WTC11 (cell line): ENCODE measurements around the gene DAND5. TPM values are rescaled to one million over a fixed set of nuclear protein-coding genes. Genes with fewer than 3 reads are reported as not detected.
A peak's percentile ranks its signal among the peaks of the same experiment; 100 is the strongest.
"Not testable (repeated sequence)": the region's sequence is repeated elsewhere in the genome, so short reads cannot be mapped to it uniquely, and the experiment has no call there.

Source experiments
- ATAC-seq: fragments of 200-7000 bp; cut with Tn5 transposase; 2 replicates; pipeline ENCODE4 v1.10.0; 2021; ENCODE audit warnings: mild to moderate bottlenecking, moderate library complexity
- CTCF ChIA-PET: fragments of 300-600 bp; sonication (Branson Sonifier 250); formaldehyde crosslinking; loops from one replicate; lab custom pipeline; 2021; ENCODE audit warnings: antibody characterized with exemption; lab: Charles Lee
- POLR2A ChIA-PET: fragments of 350-600 bp; sonication (Branson Sonifier 250); formaldehyde crosslinking; loops from one replicate; lab custom pipeline; 2021; ENCODE audit warnings: antibody characterized with exemption; lab: Charles Lee
- DNase-seq: peaks from one replicate; pipeline ENCODE4 v3.0.0; 2021; ENCODE audit warnings: low spot score
- H3K27ac Mint-ChIP-seq: 2 replicates; pipeline ENCODE4 v1.8.0; 2021; ENCODE audit warnings: mixed read lengths
- H3K27me3 Mint-ChIP-seq: 2 replicates; pipeline ENCODE4 v1.8.0; 2021; ENCODE audit warnings: low read depth, mild to moderate bottlenecking, moderate library complexity, mixed read lengths
- H3K36me3 Mint-ChIP-seq: 2 replicates; pipeline ENCODE4 v1.8.0; 2021; ENCODE audit warnings: mixed read lengths
- H3K4me1 Mint-ChIP-seq: 2 replicates; pipeline ENCODE4 v1.8.0; 2022; ENCODE audit warnings: mixed read lengths
- H3K4me3 Mint-ChIP-seq: 2 replicates; pipeline ENCODE4 v1.8.0; 2021; ENCODE audit warnings: mild to moderate bottlenecking, moderate library complexity, mixed read lengths
- H3K9me3 Mint-ChIP-seq: 2 replicates; pipeline ENCODE4 v1.8.0; 2021; ENCODE audit warnings: mixed read lengths
- CBFB ChIP-seq: sonication (generic); formaldehyde crosslinking; IDR thresholded peaks from 2 replicates; pipeline ENCODE4 v1.8.1; 2022; ENCODE audit warnings: mild to moderate bottlenecking, low read depth, missing genetic modification reagents
- CREB1 ChIP-seq: sonication (generic); formaldehyde crosslinking; IDR thresholded peaks from 2 replicates; pipeline ENCODE4 v1.8.0; 2023; ENCODE audit warnings: mild to moderate bottlenecking, missing genetic modification reagents
- ESRRA ChIP-seq: sonication (generic); formaldehyde crosslinking; IDR thresholded peaks from 2 replicates; pipeline ENCODE4 v1.8.1; 2022; ENCODE audit warnings: mild to moderate bottlenecking, missing genetic modification reagents, borderline replicate concordance
- GRHL2 ChIP-seq: fragments of 250-450 bp; sonication (Bioruptor Pico); IDR thresholded peaks from 2 replicates; pipeline ENCODE4 v1.8.0; 2022; ENCODE audit warnings: mild to moderate bottlenecking, moderate library complexity; ENCODE audit not compliant: insufficient replicate concordance, severe bottlenecking
- GTF2I ChIP-seq: fragments of 250-450 bp; sonication (Bioruptor Pico); conservative IDR thresholded peaks from 2 replicates; pipeline ENCODE4 v1.4.0; 2021; ENCODE audit warnings: mild to moderate bottlenecking
- JAZF1 ChIP-seq: fragments of 250-450 bp; sonication (Bioruptor Pico); IDR thresholded peaks from 2 replicates; pipeline ENCODE4 v1.9.0; 2021; ENCODE audit warnings: moderate library complexity, mild to moderate bottlenecking, inconsistent platforms
- NFYB ChIP-seq: sonication (generic); formaldehyde crosslinking; conservative IDR thresholded peaks from 2 replicates; pipeline ENCODE4 v1.8.0; 2022; ENCODE audit warnings: low read depth, missing genetic modification reagents
- NR2C2 ChIP-seq: sonication (generic); formaldehyde crosslinking; IDR thresholded peaks from 2 replicates; pipeline ENCODE4 v1.8.0; 2022; ENCODE audit warnings: mild to moderate bottlenecking, missing genetic modification reagents
- RORB ChIP-seq: fragments of 250-450 bp; sonication (Bioruptor Pico); IDR thresholded peaks from 2 replicates; pipeline ENCODE4 v1.9.0; 2021; ENCODE audit warnings: mild to moderate bottlenecking
- SOX15 ChIP-seq: fragments of 250-450 bp; sonication (Bioruptor Pico); IDR thresholded peaks from 2 replicates; pipeline ENCODE4 v1.9.0; 2021; ENCODE audit warnings: mild to moderate bottlenecking
- ZNF121 ChIP-seq: sonication (generic); formaldehyde crosslinking; IDR thresholded peaks from 2 replicates; pipeline ENCODE4 v1.8.0; 2023; ENCODE audit warnings: missing genetic modification reagents
- ZNF263 ChIP-seq: sonication (generic); formaldehyde crosslinking; IDR thresholded peaks from 2 replicates; pipeline ENCODE4 v1.8.1; 2022; ENCODE audit warnings: low read depth, mild to moderate bottlenecking, moderate library complexity, missing genetic modification reagents
- ZNF416 ChIP-seq: fragments of 250-450 bp; sonication (Bioruptor Pico); IDR thresholded peaks from 2 replicates; pipeline ENCODE4 v1.9.0; 2021; ENCODE audit warnings: mild to moderate bottlenecking, inconsistent platforms
- ZNF423 ChIP-seq: fragments of 250-450 bp; sonication (Bioruptor Pico); IDR thresholded peaks from 2 replicates; pipeline ENCODE4 v2.1.2; 2022; ENCODE audit warnings: mild to moderate bottlenecking, moderate library complexity
- total RNA-seq: library from RNA; stranded (reverse); gene quantifications from 3 replicates; pipeline ENCODE4 v1.2.3, GENCODE V29; 2021
- TF ChIP-seq, protein P1 (sequence below): sonication (generic); formaldehyde crosslinking; IDR thresholded peaks from 2 replicates; pipeline ENCODE4 v1.8.0; 2023; ENCODE audit warnings: mild to moderate bottlenecking, missing genetic modification reagents
- TF ChIP-seq, protein P2 (sequence below): sonication (generic); formaldehyde crosslinking; IDR thresholded peaks from 2 replicates; pipeline ENCODE4 v1.8.1; 2022; ENCODE audit warnings: low read depth, missing genetic modification reagents, borderline replicate concordance
- TF ChIP-seq, protein P3 (sequence below): sonication (generic); formaldehyde crosslinking; IDR thresholded peaks from 2 replicates; pipeline ENCODE4 v1.8.1; 2023; ENCODE audit warnings: mild to moderate bottlenecking, missing genetic modification reagents, moderate library complexity
- TF ChIP-seq, protein P4 (sequence below): fragments of 250-450 bp; sonication (Bioruptor Pico); IDR thresholded peaks from 2 replicates; pipeline ENCODE4 v2.1.2; 2022; ENCODE audit warnings: mild to moderate bottlenecking, moderate library complexity
- TF ChIP-seq, protein P5 (sequence below): sonication (generic); formaldehyde crosslinking; conservative IDR thresholded peaks from 2 replicates; pipeline ENCODE4 v1.8.1; 2022; ENCODE audit warnings: mild to moderate bottlenecking, missing genetic modification reagents
- TF ChIP-seq, protein P6 (sequence below): sonication (generic); formaldehyde crosslinking; IDR thresholded peaks from 2 replicates; pipeline ENCODE4 v1.8.0; 2022; ENCODE audit warnings: mild to moderate bottlenecking, missing genetic modification reagents

Gene DAND5
- total RNA-seq, 1 experiment from 2014 or later, result 0.22 TPM

DNA sequence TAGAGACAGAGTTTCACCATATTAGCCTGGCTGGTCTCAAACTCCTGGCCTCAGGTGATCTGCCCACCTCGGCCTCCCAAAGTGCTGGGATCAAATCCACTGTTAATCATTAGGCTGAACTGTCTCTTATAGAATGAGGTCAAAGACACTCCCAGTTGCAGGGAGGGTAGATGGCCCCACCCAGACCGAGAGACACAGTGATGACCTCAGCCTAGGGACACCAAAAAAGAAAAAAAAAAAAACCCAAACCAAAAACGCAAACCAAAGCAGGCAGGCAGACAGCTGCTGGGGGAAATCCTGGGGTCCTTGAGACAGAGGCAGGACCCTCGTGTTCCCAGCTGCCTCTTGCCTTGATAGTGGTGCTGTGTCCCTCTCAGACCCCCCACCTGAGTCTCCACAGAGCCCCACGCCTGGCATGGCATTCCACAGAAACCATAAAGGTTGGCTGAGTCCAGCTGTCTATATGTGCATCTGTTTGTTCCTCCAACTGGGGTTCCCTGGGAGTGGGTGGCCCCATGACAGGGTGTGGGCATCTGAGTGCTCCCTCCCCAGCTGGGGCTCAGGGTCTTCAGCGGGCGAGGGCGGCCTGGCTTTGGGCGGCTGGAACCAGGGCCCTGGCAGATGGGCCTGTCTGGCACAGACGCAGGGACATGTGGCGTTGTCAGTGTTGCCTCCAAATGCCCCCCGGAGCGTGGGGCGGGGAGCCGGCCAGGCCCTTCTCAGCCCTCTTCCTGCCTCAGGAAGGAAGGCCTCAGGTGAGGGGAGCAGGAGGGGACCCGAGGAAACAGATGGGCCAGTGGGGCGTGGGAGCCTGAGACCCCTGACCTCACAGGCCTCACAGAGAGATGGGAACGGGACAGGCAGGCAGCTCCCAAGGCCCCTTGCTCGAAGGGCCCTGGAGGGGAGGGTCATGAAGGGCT, 5.2 kb downstream of the DAND5 start (continued):
- TF ChIP-seq, protein P1, sequence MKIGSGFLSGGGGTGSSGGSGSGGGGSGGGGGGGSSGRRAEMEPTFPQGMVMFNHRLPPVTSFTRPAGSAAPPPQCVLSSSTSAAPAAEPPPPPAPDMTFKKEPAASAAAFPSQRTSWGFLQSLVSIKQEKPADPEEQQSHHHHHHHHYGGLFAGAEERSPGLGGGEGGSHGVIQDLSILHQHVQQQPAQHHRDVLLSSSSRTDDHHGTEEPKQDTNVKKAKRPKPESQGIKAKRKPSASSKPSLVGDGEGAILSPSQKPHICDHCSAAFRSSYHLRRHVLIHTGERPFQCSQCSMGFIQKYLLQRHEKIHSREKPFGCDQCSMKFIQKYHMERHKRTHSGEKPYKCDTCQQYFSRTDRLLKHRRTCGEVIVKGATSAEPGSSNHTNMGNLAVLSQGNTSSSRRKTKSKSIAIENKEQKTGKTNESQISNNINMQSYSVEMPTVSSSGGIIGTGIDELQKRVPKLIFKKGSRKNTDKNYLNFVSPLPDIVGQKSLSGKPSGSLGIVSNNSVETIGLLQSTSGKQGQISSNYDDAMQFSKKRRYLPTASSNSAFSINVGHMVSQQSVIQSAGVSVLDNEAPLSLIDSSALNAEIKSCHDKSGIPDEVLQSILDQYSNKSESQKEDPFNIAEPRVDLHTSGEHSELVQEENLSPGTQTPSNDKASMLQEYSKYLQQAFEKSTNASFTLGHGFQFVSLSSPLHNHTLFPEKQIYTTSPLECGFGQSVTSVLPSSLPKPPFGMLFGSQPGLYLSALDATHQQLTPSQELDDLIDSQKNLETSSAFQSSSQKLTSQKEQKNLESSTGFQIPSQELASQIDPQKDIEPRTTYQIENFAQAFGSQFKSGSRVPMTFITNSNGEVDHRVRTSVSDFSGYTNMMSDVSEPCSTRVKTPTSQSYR (CRISPR knock-in tag), result no peak
- TF ChIP-seq ZNF416 (CRISPR knock-in tag), result no peak

DNA sequence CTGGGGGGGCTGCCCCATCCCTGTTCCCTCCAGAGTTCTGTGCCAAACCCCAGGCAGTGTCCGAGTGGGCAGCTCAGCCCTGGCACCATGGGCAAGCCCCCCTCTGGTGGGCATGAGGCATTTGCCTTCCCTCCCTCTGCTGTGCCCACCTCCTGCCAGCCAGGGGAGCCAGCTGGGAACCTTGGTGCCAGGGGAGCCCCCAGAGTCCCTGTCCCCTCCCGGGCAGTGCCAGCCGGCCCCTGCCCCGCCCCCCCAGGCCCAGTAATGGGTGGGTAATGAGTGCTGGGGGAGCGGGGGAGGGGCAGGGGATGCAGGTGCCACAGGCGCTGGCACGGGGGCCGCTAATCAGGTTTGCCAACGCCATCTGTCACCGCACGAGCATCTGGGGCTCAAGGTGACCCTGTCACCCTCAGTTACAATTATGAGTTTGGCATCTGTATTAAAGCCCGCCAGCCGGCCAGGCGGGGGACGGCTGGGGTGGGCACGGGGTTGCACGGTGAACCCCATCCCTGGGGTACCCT, 5.9 kb downstream of the DAND5 start:
- H3K9me3 Mint-ChIP-seq, result no peaks in the 10 kb centered on the region
- H3K27me3 Mint-ChIP-seq, result peaks cover 6% of the 10 kb centered on the region
- TF ChIP-seq, protein P2, sequence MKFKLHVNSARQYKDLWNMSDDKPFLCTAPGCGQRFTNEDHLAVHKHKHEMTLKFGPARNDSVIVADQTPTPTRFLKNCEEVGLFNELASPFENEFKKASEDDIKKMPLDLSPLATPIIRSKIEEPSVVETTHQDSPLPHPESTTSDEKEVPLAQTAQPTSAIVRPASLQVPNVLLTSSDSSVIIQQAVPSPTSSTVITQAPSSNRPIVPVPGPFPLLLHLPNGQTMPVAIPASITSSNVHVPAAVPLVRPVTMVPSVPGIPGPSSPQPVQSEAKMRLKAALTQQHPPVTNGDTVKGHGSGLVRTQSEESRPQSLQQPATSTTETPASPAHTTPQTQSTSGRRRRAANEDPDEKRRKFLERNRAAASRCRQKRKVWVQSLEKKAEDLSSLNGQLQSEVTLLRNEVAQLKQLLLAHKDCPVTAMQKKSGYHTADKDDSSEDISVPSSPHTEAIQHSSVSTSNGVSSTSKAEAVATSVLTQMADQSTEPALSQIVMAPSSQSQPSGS (CRISPR knock-in tag), result no peak
- TF ChIP-seq, protein P3, sequence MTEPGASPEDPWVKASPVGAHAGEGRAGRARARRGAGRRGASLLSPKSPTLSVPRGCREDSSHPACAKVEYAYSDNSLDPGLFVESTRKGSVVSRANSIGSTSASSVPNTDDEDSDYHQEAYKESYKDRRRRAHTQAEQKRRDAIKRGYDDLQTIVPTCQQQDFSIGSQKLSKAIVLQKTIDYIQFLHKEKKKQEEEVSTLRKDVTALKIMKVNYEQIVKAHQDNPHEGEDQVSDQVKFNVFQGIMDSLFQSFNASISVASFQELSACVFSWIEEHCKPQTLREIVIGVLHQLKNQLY (CRISPR knock-in tag), result no peak
- TF ChIP-seq NFYB (CRISPR knock-in tag), result no peak
- no peak for TF ChIP-seq RORB (CRISPR knock-in tag)
- TF ChIP-seq JAZF1, result no peak
- no peak for TF ChIP-seq CREB1 (CRISPR knock-in tag)
- no peak overlapping the region for H3K27ac Mint-ChIP-seq
- no peaks in the 10 kb centered on the region for H3K4me1 Mint-ChIP-seq
- DNase-seq (no peak), ATAC-seq (no peak)
- no peaks in the 10 kb centered on the region for H3K36me3 Mint-ChIP-seq
- no peak overlapping the region for H3K4me3 Mint-ChIP-seq
- ChIA-PET CTCF (interaction anchor here (1.1 to 9.9 kb wide), 7 partner anchors 9 to 130 kb away, joined by 3 to 276 read pairs (median 18); no protein-coding TSS in a partner anchor), POLR2A (no interaction called here)

DNA sequence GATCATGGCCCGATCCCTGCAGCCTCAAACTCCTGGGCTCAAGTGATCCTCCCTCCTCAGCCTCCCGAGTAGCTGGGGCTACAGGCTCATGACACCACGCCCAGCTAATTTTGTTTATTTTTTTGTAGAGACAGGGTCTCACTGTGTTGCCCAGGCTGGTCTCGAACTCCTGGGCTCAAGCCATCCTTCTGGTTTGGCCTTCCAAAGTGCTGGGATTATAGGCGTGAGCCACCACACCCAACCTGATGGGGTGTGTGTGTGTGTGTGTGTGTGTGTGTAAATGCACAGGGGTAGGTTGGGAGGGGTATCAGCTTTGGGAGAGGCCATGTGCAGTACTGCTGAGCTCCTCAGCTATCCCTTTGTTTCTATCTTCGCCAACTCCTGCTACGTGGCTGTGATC, 6.7 kb downstream of the DAND5 start:
- H3K36me3 Mint-ChIP-seq, H3K4me3 Mint-ChIP-seq, H3K4me1 Mint-ChIP-seq, H3K27ac Mint-ChIP-seq, ATAC-seq, H3K9me3 Mint-ChIP-seq, DNase-seq, H3K27me3 Mint-ChIP-seq, POLR2A ChIA-PET: not testable (repeated sequence)
- peak; percentile 74 for TF ChIP-seq ZNF121
- CTCF ChIA-PET, result interaction anchor here (0.5 to 9.9 kb wide), 11 partner anchors 10 to 1300 kb away, joined by 3 to 276 read pairs (median 18); no protein-coding TSS in a partner anchor

DNA sequence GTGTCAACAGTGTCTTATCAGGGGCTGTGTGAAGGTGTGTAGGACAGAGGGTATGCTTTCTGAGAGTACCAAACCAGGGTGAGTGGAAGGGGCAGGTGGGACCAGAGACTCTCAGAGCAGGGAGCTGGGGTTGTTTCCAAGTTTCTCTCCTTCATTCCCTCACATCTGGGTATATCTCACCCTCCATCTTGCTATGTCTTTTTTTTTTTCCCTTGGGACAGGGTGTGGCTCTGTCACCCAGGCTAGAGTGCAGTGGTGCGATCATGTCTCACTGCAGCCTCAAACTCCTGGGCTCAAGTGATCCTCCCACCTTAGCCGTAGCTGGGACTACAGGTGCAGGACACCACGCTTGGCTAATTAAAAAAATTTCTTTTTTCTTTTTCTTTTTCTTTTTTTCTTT, 10.6 kb downstream of the DAND5 start:
- H3K4me1 Mint-ChIP-seq, result no peaks in the 10 kb centered on the region; the same call in 1 of the 2 replicates
- DNase-seq, result no peak
- ChIA-PET POLR2A (no interaction called here), CTCF (interaction anchor here (1.3 to 9.9 kb wide), 6 partner anchors 15 to 121 kb away, joined by 3 to 276 read pairs (median 64); no protein-coding TSS in a partner anchor)
- H3K4me3 Mint-ChIP-seq, result no peak overlapping the region
- no peak overlapping the region for H3K27ac Mint-ChIP-seq
- no peak for ATAC-seq
- no peaks in the 10 kb centered on the region for H3K36me3 Mint-ChIP-seq
- H3K9me3 Mint-ChIP-seq, result no peaks in the 10 kb centered on the region
- peaks cover 11% of the 10 kb centered on the region for H3K27me3 Mint-ChIP-seq
- TF ChIP-seq ESRRA (CRISPR knock-in tag) (no peak), ZNF263 (no peak), ZNF423 (no peak), CBFB (no peak), SOX15 (CRISPR knock-in tag) (no peak), GRHL2 (CRISPR knock-in tag) (no peak), NR2C2 (CRISPR knock-in tag) (no peak), GTF2I (CRISPR knock-in tag) (no peak)
- TF ChIP-seq, protein P4, sequence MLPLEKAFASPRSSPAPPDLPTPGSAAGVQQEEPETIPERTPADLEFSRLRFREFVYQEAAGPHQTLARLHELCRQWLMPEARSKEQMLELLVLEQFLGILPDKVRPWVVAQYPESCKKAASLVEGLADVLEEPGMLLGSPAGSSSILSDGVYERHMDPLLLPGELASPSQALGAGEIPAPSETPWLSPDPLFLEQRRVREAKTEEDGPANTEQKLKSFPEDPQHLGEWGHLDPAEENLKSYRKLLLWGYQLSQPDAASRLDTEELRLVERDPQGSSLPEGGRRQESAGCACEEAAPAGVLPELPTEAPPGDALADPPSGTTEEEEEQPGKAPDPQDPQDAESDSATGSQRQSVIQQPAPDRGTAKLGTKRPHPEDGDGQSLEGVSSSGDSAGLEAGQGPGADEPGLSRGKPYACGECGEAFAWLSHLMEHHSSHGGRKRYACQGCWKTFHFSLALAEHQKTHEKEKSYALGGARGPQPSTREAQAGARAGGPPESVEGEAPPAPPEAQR, result no peak
- TF ChIP-seq, protein P5, sequence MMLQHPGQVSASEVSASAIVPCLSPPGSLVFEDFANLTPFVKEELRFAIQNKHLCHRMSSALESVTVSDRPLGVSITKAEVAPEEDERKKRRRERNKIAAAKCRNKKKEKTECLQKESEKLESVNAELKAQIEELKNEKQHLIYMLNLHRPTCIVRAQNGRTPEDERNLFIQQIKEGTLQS (CRISPR knock-in tag), result no peak
- TF ChIP-seq, protein P6, sequence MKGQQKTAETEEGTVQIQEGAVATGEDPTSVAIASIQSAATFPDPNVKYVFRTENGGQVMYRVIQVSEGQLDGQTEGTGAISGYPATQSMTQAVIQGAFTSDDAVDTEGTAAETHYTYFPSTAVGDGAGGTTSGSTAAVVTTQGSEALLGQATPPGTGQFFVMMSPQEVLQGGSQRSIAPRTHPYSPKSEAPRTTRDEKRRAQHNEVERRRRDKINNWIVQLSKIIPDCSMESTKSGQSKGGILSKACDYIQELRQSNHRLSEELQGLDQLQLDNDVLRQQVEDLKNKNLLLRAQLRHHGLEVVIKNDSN (CRISPR knock-in tag), result no peak
